ENCODE measurements around the gene NDUFB2.
"Not testable (repeated sequence)": the region's sequence is repeated elsewhere in the genome, so short reads cannot be mapped to it uniquely, and the experiment has no call there.

Gene NDUFB2

DNA sequence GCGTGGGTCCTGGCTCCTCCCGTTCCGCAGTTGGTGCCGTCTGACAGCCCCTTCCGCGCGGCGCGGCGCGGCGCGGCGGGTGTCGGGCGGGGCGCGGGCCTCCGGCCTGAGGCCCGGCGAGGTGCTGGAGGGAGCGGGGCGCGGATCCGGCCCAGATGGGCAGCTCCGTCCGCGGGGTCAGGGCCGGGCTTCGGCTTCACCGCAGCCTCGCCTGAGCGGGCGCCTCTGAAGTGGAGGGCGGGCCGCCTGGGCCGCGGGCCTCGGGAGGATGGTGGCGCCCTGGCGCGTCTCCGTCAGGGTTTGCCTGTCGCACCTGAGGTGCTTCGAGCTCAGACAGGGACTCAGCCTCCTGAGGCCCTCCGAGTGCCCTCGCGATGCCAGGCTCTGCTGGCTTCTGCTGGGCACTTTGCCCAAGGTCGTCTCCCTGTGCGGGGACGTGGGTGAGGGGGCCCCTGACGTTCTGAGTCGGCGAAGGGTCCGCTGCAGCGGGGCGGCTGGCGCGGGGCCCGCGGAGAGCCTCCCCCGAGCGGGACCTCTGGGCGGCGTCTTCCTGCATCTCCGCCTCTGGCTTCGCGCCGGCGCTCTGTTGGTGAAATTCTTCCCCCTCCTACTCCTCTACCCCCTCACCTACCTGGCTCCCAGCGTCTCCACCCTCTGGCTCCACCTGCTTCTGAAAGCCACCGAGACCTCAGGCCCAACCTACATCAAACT lies 23.3 kb upstream of the NDUFB2 start:
- DNase-seq: peak; percentile 43

DNA sequence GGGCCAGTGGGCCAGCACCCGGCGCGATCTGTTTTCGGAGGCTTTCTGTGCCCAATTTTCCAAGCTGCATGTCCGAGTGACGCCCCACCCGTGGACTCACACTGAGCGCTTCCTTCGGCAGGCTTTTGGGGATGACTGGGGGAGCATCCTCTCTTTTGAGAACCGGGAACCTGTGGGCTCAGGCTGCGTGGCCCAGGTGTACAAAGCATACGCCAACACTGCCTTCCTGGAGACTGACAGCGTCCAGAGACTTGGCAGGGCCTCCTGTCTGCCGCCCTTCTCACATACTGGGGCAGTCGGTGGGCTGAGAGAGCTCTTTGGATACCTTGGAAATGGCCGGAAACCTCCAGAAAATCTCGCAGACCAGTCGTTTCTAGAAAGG lies 22.7 kb upstream of the NDUFB2 start:
- DNase-seq: no peak

DNA sequence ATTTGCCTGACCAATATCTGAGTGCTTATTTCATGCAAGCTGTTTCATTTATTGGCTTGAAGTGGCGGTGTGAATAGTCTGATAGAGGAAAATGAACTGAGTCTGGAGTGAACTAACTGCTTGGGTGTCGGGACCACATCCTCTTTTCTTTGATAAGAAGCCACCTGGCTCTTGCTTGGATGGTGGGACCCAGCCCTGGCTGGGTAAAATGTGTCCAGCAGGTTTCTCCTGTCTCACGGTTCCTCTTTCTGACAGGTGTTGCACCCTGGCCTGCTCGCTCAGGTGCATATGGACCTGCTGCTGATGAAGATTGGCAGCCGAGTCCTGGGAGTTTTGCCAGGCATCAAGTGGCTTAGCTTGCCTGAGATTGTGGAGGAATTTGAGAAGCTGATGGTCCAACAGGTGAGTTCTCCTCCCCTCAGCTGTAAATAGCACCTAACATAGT lies 22.1 kb upstream of the NDUFB2 start:
- DNase-seq: no peak

DNA sequence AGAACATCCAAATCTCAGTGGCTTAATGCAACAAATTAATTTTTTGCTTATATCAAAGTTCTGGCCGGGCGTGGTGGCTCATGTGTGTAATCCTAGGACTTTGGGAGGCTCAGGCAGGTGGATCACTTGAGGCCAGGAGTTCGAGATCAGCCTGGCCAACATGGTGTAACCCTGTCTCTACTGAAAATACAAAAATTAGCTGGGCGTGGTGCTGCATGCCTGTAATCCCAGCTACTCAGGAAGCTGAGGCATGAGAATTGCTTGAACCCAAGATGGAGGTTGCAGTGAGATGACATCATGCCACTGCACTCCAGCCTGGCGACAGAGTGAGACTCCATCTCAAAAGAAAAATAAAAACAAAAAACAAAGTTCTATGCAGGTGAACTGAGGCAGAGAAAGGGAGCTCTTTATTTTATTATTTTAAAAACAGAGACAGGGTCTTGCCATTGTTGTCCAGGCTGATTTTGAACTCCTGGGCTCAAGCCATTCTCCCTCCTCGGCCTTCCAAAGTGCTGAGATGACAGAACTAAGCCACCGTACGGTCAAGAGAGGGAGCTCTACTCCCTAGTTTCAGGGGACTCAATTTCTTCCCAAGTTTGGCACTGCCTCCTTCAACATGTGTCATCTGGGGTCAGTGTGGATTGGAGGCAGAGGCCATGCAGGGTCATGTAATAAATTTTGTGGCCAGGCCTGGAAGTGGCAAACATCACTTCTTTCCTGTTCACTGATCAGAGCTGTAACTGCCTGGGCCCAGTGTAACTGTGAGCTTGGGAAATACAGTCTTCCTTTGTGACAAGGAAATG lies 21.4 kb upstream of the NDUFB2 start:
- DNase-seq: no peak

DNA sequence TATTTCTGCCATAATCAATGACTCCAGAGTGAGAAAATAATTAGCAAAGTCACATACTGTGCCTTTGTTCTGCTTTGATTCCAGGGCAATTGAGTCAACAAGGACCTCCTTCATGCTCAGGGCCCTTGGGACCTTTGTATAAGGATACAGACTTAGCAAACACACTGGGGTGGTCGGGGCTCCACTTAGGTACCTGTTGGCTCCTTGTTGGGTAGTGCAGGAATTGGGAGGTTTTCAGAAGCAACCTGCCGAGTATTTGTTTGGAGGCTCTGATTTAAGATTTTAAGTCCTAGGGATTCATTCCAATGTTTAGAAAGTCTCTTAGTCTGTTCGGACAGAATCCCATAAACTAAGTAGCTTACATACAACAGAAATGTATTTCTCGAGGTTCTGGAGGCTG lies 20.8 kb upstream of the NDUFB2 start:
- DNase-seq: no peak

DNA sequence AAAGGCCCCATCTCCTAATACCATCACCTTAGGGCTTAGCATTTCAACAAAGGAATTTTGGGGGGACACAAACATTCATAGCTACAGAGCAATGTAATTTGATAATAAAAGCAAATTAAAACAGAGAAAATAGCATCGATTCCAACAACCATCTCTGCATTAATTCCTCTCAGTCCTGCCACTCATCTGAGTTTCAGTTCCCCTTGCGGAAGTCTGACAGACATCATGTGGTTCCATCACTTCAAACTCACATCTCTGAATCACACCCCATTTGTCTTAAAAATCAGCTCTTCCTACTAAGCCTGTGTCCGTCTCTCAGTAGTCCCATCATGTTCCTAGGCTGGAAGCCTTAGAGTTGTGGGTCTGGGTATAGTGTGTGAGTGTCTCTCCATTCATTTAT lies 20.2 kb upstream of the NDUFB2 start:
- DNase-seq: no peak

DNA sequence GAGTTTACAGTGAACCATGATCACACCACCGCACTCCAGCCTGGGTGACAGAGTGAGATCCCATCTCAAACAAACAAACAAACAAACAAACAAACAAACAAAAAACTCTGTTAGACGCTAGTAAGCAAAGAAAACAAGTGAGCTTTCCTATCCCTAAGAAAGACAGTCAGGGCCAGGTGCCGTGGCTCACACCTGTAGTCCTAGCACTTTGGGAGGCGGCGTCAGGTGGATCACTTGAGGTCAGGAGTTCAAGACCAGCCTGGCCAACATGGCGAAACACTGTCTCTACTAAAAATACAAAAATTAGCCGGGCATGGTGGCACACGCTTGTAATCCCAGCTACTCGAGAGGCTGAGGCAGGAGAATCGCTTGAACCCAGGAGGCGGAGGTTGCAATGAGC lies 19.6 kb upstream of the NDUFB2 start:
- DNase-seq: not testable (repeated sequence)

DNA sequence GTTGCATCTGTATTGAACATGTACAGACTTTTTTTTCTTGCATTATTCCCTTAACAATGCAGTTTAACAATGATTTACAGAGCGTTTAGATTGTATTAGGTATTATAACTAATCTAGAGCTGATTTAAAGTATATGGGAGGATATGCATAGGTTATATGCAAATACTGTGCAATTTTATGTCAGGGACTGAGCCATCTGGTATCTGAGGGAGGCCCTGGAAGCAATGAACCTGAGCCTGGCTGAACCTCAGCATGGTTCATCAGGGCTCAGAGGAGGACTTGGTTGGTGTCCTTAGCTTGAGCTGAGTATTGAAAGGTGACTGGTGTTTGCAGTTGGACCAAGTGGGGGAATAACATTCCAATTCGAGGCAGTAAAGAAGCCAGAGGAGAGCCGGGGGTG lies 19.0 kb upstream of the NDUFB2 start:
- DNase-seq: no peak

DNA sequence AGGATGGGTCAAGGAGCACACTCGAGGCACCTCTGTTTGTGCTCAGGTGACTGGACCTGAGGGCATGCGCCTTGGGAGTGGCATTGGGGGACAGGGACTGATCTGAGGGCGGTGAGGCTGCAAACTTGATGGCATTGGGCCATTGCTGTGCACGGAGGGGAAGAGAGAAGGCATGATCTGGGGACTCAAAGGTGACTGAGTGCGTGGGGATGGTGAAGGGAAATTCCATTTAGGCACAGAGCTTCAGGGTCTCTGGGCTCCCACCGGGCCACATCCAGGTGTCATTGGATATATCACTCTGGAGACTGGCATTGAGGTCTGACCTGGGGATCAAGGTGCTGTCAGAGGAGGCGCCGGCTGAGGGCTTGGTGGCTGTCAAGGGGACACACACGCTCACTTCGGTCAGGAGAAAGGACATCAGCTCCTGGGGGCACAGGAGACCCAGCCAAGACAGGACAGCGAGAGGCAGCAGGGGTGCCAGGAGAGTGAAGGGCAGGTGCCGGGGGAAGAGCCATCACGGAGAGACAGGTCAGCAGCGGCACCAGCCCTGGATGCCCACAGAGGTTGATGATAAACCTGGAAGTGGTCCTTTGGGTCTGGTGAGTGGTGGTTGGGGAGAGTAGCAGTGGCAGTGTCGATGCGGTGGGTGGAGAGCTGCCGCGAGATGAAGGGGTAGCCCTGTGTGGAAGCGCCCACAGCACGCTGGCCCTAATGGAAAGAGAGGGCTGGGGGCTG lies 18.3 kb upstream of the NDUFB2 start:
- DNase-seq: no peak

DNA sequence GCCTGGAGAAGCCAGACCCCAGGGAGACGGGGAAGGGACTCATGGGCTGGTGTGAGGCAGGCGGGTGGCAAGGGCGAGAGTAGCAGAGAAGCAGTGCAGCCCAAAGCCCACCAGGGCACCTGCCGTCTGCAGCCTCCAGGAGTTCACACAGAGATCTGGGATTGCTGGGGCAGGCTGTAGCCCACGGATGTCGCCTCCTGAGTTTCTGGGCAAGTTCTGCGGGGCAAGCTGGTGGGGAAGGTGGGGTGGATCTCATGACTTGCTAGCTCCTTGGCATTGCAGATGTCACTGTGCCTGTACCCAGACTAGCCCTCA lies 17.7 kb upstream of the NDUFB2 start:
- no peak for DNase-seq

DNA sequence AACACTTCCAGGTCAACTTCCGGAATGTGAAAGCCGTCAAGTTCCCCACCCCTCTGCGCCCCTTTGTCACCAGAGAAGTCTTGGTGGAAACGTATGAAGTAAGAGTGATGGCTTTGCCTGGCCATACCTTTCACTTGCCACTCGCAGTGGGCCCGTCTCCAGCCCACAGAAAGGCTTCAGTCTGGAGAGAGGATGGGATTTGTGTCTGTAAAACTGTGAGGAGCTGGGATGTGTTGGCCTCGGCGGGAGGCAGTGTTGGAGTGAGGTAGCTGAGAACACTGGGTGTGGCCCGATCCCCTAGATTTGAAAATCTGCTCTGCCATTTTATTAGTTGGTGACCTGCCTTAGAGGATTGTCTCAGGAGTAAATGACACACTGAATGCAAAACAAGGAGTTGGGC lies 17.3 kb upstream of the NDUFB2 start:
- DNase-seq: no peak

DNA sequence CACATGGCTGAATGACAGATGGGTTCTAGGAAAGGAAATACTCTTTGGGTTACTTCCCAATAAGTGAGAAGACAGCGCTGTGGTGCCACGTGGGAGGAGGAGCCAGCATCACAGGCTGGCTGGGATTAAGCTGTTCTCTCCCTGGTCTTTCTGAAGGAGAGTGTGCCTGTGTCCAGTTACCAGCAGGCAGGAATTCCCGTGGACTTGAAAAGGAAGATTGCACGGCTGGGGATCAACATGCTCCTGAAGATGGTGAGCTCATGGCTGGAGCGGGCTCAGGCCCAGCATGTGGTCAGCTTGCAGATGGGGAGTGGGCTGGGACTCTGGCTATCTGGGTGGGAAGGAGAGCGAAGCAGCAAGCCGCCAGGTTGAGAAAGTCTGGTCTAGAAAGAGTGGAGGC lies 15.6 kb upstream of the NDUFB2 start:
- DNase-seq: no peak

DNA sequence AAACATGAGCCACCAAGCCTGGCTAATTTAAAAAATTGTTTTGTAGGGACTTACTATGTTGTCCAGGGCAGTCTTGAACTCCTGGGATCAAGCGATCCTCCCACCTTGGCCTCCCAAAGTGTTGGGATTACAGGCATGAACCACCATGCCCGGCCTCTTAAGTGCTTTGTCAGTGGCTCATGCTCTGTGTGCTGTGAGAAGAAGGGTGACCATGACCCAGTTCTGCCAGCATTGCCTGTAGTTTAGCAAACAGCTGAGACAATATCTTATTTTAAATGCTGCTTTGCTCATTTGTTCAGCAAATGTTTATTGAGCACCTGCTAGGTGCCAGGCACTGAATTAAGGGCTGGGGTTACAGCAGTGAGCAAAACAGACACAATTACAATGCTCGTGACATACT lies 14.7 kb upstream of the NDUFB2 start:
- DNase-seq: no peak

DNA sequence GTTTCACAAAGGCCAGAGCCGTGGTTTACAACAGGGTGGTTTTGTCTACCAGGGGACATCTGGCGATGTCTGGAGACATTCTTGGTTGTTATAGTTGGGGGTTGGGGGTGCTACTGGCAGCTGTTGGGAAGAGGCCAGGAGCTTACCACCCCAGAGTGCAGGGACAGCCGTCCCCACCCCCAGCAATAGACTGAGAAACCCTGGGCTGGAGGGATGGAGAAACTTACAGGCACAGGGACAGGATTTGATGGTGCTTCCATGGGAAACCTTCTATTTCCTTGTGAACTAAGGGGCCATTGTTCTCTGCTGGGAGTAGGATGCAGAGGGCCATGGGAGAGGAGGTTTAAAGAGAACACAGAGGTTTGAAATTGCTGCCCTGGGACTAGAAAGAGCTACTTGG lies 12.9 kb upstream of the NDUFB2 start:
- DNase-seq: no peak

DNA sequence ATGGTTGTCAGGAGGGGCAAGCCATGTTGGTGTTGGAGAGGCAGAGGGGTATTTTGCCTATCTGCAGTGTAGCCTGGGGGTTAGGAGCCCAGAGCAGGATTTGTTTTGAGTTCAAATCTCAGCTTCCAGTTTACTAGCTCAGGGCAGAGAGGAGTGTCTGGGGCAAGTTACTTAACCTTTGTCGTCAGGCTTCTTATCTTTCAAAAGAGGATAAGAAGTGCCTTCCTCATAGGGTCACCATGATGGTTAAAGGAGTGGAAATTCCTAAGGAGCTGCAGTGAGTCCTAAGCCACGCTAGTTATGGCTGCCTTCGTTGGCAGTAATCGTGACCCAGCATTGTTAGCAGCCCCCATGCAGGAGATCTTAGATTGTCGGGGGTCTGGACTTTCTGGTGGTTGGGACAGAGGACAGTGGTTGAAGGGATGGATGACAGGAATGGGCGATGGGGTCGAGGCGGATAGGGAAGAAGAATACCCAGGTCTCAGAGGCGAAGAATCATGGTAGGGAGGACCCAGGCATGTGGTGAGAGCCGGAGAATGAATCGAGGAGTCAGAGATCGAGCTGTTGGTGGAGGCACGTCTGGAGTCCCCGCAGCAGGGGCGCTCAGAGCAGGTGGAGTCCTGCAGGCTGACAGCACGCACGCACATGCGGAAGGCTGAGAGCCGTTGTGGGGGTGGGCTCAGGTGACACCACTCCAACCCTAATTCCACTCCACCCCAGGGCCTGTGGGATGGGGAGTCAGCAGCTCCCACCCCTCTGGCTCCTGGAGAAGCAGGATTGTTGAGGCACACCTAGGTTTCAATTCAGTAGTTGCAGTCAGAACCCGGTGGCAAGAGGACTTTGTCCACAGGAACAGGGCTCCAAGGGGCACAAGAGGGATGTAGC lies 12.2 kb upstream of the NDUFB2 start:
- DNase-seq: no peak

DNA sequence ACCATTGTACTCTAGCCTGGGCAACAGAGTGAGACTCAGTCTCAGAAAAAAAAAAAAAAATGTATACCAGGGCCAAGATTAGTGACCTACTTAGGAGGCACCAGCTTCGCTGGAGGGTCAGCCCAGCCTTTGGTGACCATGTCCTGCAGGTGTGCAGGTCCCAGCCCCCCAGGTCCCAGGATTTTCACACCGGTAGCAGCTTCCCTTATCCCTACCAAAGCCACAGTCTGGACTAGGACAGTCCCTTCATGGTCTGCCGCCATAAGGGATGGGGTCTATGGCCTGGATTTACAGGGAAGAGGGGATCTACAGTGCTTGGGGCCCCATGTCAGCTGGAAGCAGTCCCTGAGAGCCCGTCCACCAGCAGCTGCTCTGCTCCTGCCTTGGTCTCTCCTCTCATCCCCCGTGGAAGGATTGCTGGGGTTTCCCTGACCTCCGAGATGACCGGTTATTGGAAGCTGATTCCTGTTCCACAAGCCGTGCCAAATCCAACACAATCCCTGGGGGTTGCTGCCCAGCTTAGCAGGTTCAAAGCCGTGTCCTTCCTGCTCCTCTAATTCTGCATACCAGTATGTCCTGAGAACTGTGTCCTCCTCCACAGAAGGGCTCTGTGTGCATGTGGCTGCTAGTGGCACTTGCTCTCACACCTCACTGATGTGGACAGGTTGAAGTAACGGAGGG lies 11.0 kb upstream of the NDUFB2 start:
- DNase-seq: no peak

DNA sequence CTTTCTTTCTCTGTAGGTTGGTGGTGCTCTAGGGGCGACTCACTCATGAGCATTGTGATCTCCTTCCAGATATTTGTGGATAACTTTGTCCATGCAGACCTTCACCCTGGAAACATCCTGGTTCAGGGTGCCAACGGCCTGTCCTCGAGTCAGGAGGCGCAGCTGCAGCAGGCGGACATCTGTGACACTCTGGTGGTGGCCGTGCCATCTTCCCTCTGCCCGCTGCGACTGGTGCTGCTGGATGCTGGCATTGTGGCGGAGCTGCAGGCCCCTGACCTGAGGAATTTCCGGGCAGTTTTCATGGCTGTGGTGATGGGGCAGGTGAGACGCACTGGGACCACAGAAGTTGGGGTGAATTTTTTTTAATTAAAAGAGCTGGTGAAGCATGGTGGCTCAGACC lies 9.6 kb upstream of the NDUFB2 start:
- DNase-seq: no peak

DNA sequence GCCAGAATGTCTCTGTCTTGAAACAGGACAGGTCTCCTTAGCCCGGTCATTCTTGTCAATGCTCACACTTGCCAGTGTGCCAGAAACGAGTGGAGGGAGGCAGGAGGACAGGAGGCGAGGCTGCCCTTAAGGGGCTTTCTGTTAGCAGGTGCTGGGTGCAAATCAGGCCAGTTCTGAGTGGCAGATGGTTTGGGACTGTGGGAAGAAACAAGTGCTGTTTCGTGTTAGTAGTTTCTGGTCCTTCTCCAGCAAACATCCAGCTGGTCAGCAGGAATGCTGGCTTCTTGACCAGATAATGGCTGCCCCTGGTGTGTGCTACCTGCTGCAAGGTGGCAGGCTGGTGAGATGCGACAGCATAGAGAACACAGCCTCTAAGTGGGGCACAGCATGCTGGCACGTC lies 8.2 kb upstream of the NDUFB2 start:
- DNase-seq: no peak

DNA sequence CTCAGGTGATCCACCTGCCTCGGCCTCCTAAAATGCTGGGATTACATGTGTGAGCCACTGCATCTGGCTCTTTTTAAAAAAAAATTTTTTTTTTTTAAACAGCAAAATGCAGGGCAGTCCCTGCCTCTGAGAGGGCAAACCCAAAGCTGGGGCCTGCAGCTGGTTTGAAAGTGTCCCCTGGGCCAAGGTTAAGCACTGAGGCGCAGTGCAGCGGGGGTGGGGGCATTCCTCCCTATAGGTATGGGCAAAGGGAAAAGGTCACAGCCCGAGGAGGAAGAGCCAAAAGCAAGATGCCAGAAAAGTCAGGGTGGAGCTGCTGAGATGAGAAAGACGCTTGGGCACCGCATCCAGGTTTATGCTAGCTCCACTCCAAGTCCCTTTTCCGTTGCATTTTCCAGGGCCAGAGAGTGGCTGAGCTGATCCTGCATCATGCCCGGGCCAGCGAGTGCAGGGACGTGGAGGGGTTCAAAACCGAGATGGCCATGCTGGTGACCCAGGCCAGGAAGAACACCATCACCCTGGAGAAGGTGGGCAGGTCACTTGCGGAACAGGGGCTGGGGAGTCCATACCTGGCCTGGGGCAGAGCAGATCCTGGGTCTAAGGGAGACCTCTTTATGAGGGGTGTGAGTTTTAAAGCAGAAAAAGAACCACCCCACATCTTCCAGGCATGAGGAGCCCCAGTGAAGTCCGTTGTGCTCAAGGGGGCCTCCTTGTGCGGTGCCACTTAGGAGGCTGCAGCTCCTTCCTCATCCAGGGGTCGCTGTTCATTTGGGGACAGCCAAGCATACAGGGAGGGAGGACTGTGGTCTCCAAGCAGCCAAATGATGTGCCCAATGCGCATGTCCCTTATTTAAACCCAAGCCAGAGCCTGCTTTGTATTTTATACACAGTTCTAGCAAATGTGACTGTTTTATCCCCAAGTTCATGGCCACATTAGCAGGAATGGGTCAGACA lies 7.0 kb upstream of the NDUFB2 start:
- DNase-seq: no peak

DNA sequence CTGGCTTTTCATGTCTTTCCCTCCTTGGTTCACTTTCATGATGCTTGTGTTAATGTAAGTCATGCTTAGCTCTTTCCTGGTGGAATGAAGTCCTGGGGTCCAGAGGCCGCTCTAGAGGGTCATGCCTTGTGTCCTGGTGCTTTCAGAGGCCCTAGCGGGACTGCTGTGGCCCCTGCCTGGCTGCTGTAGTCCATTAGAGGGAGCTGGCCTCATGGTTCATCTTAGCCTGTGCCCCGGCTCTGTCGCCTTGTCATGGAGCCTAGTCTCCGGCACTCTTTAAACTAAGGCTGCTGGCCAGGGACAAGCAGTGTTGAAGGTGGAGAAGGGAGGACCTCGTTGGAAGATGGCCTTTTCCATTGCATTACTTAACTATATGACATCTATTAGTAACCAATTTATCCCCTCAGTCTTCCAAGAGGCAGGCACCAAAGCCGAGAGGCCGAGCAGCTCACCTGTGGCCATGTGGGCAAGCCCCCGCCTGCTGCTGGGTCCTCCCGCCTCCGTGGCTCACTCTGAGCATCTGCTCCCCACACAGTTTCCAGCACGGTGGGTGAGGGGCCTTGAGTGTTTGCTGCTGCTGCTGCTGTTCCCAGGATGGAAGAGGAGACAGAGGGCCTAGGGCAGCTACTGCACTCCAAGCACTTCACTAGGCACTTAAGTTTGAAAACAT lies 5.0 kb upstream of the NDUFB2 start:
- DNase-seq: no peak

DNA sequence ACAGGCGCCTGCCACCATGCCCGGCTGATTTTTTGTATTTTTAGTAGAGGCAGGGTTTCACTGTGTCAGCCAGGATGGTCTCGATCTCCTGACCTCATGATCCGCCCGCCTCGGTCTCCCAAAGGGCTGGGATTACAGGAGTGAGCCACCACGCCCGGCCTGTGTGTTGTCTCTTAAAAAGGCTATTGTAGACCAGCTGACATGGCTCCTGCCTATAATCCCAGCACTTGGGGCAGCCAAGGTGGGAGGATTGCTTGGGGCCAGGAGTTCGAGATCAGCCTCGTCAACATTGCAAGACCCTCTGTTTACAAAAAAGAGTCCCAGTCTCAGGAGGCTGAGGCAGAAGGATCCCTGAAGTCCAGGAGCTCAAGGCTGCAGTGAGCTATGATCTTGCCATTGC lies 2.7 kb upstream of the NDUFB2 start:
- DNase-seq: not testable (repeated sequence)

Measured in activated gamma-delta T cell treated with Interleukin-2 at 50 U/mL for 16 hours (primary cell).